ENCODE measurements around the gene FBXO45.
"Not testable (repeated sequence)": the region's sequence is repeated elsewhere in the genome, so short reads cannot be mapped to it uniquely, and the experiment has no call there.

Gene FBXO45, protein sequence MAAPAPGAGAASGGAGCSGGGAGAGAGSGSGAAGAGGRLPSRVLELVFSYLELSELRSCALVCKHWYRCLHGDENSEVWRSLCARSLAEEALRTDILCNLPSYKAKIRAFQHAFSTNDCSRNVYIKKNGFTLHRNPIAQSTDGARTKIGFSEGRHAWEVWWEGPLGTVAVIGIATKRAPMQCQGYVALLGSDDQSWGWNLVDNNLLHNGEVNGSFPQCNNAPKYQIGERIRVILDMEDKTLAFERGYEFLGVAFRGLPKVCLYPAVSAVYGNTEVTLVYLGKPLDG

DNA sequence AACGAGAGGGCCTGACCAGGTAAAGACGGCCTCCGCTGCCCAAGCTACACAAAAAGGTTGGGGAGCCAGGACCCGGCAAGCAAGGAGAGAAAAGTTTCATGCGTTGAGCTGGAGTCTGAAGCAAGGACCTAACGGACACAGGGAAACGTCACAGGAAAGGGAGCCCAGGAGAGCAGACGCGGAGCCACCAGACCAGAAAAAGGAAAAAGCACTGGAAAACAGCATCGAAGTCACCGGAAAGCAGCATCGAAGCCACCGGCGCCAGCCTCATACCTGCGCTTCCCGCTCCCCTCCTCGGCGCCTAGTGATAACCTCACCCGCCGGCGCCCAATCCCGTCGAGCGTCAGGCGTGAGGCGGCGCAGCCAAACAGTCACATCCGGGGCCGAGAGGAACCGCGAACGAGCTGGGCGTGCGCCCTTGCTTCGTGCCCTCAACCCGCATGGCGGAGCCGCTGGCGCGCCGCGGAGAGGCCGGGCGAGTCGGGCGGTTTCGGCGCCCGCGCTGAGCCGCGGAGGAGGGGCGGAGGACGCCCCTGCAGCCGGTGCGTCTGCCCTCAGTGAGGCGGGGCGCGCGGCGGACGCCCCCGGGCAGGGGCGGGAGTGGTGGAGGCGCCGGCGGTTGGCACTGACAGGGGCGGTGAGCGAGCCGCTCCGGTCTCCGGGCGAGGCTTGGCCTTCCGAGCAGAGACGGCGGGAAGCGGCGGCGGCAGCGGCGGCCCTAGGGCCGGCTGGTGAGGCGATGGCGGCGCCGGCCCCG lies at the start of gene FBXO45, which contains the start of gene WDR53:
Gene FBXO45 (plus strand): TSS at position 415 of the 757 bp plus-strand sequence. CDS start 325 bp downstream, at position 740.
Gene WDR53 (minus strand): TSS at position 309 of the 757 bp plus-strand sequence. CDS start 7,079 bp downstream, outside the sequence.
- DNase-seq: peak; percentile 94

DNA sequence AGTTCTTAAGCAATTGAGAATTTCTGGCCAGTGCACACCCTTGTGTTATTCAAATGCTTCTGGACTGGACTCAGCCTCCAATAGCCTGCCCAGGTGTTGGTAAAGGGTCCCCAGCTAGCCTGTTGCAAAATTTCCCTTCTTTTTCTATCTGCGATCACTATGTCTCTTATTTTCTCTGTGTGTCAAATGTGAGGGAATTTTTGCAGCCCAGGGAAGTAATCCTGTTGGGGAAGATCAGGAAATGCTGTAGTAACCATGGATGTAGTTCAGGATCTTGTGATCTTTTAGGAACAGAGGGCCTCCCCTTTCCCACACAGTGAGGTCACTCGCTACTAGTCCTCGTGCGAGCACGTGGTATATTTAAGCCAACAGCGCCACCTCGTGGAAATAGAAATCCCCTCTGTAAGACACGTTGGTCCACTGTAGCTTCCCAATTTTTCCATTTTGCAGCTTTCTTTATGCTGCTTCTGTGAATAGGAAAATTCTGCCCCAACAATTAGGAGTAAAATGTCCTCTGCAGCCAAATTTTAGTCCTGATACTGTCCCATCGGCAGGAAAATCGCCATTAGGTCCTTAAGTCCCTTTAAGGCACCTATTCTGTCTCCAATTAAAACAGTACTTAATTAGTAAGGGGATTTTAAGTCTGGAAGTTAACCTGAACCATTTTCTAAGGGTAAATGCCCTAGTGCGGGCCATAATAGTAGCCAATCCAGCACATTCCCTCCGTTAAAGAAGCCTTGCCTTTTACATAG lies 49.3 kb upstream of the FBXO45 start:
- DNase-seq: peak; percentile 72

DNA sequence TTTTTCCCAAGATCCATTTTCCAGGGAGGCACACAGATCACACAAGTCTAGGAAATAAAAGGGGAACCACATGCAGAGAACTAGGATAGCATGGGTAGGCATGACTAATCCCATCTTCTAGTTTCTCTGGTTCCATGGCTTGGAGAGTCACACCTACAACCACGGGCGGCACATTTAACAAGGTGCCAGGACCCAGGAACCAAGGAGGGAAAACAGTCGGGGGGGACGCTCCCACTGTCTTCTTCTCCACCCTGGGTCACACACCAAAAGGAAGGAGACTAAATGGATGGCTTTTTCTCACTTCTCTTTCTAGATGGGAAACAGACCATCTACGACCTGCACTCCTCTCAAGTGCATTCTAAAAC lies 48.8 kb upstream of the FBXO45 start:
- DNase-seq: no peak

DNA sequence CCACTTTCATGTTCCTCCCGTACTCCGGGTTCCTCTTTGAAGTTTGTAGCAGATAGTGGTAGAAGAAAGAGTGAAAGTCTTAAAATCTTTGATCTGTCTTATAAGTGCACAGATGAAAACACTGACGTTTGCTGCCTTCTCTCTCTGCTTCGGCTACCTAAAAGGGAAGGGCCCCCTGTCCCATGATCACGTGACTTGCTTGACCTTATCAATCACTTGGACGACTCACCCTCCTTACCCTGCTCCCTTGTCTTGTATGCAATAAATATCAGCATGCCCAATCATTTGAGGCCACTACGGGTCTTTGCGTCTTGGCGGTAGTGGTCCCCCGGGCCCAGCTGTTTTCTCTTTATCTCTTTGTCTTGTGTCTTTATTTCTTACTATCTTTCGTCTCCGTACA lies 47.2 kb upstream of the FBXO45 start:
- DNase-seq: not testable (repeated sequence)

DNA sequence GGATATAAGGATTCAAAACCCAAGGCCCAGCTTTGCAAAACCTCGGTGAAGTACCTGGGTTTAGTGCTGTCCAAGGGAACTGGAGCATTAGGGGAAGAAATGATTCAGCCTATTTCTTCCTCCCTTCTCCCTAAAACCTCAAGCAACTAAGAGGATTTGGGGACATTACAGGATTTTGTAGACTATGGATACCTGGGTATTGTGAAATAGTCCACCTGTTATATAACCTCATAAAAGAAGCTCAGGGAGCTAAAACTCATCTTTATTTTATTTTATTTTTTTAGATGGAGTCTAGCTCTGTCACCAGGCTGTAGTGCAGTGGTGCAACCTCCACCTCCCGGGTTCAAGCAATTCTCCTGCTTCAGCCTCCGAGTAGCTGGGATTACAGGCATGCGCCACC lies 44.6 kb upstream of the FBXO45 start:
- DNase-seq: no peak

- DNase-seq: no peak
Measured at GRCh38 chr3:196524527-196524926, 43.9 kb upstream of the FBXO45 start.

DNA sequence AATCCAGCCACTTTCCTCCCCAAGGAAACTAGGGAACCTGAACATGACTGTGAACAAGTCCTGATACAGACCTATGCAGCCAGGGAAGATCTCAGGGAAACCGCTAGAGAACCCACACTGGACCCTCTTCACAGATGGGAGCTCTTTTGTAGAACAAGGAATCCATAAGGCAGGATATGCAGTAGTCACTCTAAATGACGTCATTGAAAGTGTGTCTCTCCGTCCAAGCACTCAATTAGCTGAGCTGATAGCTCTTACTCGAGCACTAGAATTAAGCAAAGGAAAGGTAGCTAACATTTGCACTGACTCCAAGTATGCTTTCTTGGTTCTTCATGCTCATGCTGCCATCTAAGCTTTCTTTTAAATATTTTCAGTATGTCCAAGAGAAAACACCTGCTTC lies 43.3 kb upstream of the FBXO45 start:
- DNase-seq: no peak

- DNase-seq: peak; percentile 73
Measured at GRCh38 chr3:196528639-196529233, 39.7 kb upstream of the FBXO45 start.

DNA sequence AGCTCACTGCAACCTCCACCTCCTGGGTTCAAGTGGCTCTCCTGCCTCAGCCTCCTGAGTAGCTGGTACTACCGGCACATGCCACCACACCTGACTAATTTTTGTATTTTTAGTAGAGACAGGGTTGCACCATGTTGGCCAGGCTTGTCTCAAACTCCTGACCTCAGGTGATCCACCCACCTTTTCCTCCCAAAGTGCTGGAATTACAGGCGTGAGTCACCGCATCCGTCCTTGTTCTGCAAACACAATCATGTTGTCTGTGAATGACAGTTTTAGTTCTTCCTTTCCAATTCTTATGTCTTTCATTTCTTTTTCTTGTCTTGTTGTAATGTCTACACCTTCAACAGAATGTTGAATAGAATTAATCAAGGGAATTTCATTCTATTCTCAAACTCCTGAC lies 37.0 kb upstream of the FBXO45 start:
- DNase-seq: no peak

GRCh38 chr3:196533260-196533681 lies 35.2 kb upstream of the FBXO45 start:
- no peak for DNase-seq

GRCh38 chr3:196537319-196537984 lies 31.0 kb upstream of the FBXO45 start:
- peak; percentile 26 for DNase-seq

- no peak for DNase-seq
Measured at GRCh38 chr3:196541684-196542445, 26.6 kb upstream of the FBXO45 start.

DNA sequence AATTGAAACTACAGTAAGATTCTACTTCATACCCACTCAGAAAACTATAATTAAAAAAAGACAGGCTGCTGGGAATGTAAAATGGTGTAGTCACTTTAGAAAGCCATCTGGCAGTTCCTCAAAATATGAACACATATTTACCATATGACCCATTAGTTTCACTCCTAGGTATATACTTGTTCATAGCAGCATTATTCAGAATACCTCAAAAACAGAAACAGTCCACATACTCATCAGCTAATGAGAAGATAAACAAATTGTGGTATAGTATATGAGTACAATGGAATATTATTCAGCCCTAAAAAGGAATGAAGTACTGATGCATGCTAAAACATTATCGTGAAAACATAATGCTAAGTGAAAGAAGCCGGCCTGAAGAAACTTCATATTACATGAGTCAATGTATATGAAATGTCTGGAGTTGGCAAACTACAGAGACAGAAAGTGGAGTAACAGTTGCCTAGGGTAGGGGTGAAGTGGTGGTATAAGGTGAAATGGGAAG lies 23.9 kb upstream of the FBXO45 start:
- DNase-seq: no peak

GRCh38 chr3:196546537-196546936 lies 21.9 kb upstream of the FBXO45 start:
- DNase-seq: no peak

GRCh38 chr3:196547067-196547466 lies 21.4 kb upstream of the FBXO45 start:
- DNase-seq: no peak

DNA sequence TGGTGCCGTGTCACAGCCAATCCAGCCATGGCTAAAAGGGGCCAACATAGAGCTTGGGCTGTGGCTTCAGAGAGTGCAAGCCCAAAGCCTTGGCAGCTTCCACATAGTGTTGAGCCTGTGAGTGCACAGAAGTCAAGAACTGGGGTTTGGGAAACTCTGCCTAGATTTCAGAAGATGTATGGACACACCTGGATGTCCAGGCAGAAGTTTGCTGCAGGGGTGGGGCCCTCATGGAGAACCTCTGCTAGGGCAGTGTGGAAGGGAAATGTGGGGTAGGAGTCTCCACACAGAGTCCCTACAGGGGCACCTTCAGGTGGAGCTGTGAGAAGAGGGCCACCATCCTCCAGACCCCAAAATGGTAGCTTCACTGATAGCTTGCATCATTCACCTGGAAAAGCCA lies 19.1 kb upstream of the FBXO45 start:
- DNase-seq: not testable (repeated sequence)

DNA sequence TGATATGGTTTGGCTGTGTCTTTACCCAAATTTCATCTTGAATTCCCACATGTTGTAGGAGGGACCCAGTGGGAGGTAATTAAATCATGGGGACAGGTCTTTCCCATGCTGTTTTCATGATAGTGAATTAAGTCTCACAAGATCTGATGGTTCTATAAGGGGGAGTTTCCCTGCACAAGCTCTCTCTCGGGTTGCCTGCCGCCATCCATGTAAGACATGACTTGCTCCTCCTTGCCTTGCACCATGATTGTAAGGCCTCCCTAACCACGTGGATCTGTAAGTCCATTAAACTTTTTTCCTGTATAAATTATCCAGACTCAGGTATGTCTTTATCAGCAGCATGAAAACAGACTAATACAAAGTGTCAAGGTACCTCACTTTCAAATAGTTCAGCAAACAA lies 18.3 kb upstream of the FBXO45 start:
- not testable (repeated sequence) for DNase-seq

DNA sequence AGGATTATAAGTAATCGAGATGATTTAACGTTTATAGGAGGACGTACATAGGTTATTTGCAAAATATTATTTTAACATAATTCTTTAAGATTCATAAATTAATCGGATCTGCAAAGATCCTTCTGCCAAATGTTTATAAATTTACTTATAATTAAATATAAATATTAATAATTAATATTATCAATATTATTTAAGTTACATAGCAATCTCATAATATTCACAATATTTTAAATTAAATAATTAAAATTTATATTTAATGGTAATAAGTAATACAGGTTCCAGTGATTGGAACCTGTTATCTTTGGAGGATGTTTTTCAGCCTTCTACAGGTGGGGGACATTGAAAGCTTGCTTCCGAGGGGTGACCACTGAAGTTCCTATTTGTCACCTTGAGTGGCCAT lies 16.2 kb upstream of the FBXO45 start:
- DNase-seq: no peak

- no peak for DNase-seq
Measured at GRCh38 chr3:196553551-196553950, 14.9 kb upstream of the FBXO45 start.

- DNase-seq: no peak
Measured at GRCh38 chr3:196554205-196554604, 14.3 kb upstream of the FBXO45 start.

- DNase-seq: no peak
Measured at GRCh38 chr3:196555295-196555694, 13.2 kb upstream of the FBXO45 start.

DNA sequence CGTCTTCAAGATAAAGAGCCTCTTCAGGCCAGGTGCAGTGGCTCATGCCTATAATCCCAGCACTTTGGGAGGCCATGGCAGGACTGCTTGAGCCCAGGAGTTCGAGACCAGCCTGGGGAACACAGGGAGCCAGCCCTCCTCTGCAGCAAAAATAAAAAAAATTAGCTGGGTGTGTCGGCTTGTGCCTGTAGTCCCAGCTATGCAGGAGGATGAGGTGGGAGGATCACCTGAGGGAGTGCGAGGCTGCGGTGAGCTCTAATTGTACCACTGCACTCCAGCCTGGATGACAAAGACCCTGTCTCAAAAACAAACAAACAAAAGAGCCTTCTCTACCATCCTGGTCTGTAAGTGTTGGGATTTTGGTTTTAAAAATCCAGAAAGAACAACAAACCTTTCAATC lies 11.2 kb upstream of the FBXO45 start:
- no peak for DNase-seq
